GM23338 (cell line): Measurements from ENCODE around the gene GNAI2.
"Not testable (repeated sequence)": the region's sequence is repeated elsewhere in the genome, so short reads cannot be mapped to it uniquely, and the experiment has no call there.

Experiments
- EZH2 ChIP-seq: fragments of 200-600 bp; sonication (generic); IDR thresholded peaks from one replicate; pipeline ENCODE4 v1.8.0; 2017; ENCODE audit warnings: antibody characterized with exemption, mild to moderate bottlenecking, low read depth; ENCODE audit not compliant: unreplicated experiment
- EZH2phosphoT487 ChIP-seq: fragments of 200-600 bp; sonication (generic); IDR thresholded peaks from one replicate; pipeline ENCODE4 v1.8.1; 2018; ENCODE audit warnings: antibody characterized with exemption; ENCODE audit not compliant: unreplicated experiment
- JUNB ChIP-seq: IDR thresholded peaks from one replicate; pipeline ENCODE4 v1.6.1; 2016; ENCODE audit warnings: antibody characterized with exemption; ENCODE audit not compliant: unreplicated experiment
- POLR2AphosphoS5 ChIP-seq: IDR thresholded peaks from 2 replicates; pipeline ENCODE4 v1.6.1; 2016; ENCODE audit warnings: antibody characterized with exemption, low read depth
- ZNF114 ChIP-seq: fragments of 250-450 bp; sonication (Bioruptor Pico); IDR thresholded peaks from 2 replicates; pipeline ENCODE4 v1.5.0; 2020; ENCODE audit warnings: mild to moderate bottlenecking, moderate library complexity
- TF ChIP-seq, protein P1 (sequence below), 2 experiments: fragments of 200-600 bp in 1 of 2; sonication (generic) in 1 of 2; conservative IDR thresholded peaks; 2 replicates each; pipeline versions ENCODE4 v1.5.1 to v1.6.1; 2016 to 2017; ENCODE audit warnings: antibody characterized with exemption in 2 of 2, low read depth in 2 of 2, mild to moderate bottlenecking in 2 of 2, moderate library complexity in 1 of 2

DNA sequence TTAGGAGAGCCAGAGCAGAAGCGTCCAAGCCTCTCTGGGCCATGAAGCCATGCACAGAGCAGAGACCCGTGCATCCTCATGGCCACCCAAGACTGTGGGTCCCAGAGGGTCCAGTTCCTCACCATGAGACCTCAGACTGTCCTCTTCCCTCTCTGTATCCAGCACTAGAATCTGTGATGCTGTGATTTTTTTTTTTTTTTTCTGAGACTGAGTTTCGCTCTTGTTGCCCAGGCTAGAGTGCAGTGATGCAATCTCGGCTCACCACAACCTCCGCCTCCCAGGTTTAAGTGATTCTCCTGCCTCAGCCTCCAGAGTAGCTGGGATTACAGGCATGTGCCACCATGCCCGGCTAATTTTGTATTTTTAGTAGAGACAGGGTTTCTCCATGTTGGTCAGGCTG lies 8.8 kb downstream of the GNAI2 start:
- TF ChIP-seq, protein P1, sequence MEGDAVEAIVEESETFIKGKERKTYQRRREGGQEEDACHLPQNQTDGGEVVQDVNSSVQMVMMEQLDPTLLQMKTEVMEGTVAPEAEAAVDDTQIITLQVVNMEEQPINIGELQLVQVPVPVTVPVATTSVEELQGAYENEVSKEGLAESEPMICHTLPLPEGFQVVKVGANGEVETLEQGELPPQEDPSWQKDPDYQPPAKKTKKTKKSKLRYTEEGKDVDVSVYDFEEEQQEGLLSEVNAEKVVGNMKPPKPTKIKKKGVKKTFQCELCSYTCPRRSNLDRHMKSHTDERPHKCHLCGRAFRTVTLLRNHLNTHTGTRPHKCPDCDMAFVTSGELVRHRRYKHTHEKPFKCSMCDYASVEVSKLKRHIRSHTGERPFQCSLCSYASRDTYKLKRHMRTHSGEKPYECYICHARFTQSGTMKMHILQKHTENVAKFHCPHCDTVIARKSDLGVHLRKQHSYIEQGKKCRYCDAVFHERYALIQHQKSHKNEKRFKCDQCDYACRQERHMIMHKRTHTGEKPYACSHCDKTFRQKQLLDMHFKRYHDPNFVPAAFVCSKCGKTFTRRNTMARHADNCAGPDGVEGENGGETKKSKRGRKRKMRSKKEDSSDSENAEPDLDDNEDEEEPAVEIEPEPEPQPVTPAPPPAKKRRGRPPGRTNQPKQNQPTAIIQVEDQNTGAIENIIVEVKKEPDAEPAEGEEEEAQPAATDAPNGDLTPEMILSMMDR (conservative IDR thresholded peaks at IDR 0.05; ENCODE audit: low read depth in 2 of 2), result not testable (repeated sequence)
- not testable (repeated sequence) for TF ChIP-seq EZH2phosphoT487; EZH2; ZNF114 (CRISPR knock-in tag); POLR2AphosphoS5; JUNB
